ENCODE results near the gene RAD1. TPM values are rescaled to one million over a fixed set of nuclear protein-coding genes. Genes with fewer than 3 reads are reported as not detected.

Gene RAD1, protein sequence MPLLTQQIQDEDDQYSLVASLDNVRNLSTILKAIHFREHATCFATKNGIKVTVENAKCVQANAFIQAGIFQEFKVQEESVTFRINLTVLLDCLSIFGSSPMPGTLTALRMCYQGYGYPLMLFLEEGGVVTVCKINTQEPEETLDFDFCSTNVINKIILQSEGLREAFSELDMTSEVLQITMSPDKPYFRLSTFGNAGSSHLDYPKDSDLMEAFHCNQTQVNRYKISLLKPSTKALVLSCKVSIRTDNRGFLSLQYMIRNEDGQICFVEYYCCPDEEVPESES
- 27.9 and 32.9 TPM in 2 replicates for total RNA-seq

- intact Hi-C loops (cut with micrococcal nuclease) = loop anchor here (1.0 to 5.0 kb wide), 14 partner anchors 9 to 1961 kb away; partner anchors contain the start of genes AMACR, DNAJC21, NIPBL and SKP2
These were observed at the start of gene RAD1, which contains the start of gene BRIX1 for GRCh38 chr5:34915139-34915855. Gene RAD1 (minus strand): TSS chr5:34915504. CDS start chr5:34914892, 612 bp downstream. Gene BRIX1 (plus strand): TSS chr5:34915711. CDS start chr5:34915739, 28 bp downstream.

GRCh38 chr5:34959323-34959722 is 44.0 kb upstream of the RAD1 start:
- intact Hi-C loops (cut with micrococcal nuclease) = loop anchor here (2.0 kb wide), 2 partner anchors 45 to 967 kb away; partner anchors contain the start of genes BRIX1 and RAD1

GRCh38 chr5:34957857-34958690 is 42.8 kb upstream of the RAD1 start:
- intact Hi-C loops (cut with micrococcal nuclease) = loop anchor here (1.0 to 2.0 kb wide), 3 partner anchors 43 to 969 kb away; partner anchors contain the start of genes BRIX1 and RAD1

DNA sequence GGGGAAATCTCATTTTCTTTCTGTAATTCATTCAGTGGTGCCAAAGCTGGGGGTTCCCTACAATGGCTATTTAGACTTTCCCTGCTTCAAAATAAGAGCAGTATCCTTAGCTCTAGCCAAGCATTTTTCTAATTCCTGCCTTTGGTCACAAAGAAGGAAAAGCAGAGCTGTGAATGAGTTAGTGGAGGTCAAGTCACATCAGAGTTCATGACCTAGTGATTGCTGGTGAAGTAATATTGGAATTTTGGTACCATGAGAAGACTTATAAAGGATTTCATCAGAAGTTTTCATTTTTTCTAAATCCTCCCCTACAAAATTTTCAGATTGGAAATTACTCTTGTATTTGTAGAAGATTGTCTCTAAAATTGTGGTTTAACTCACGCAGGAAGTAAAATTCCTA is 42.0 kb upstream of the RAD1 start:
- intact Hi-C loops (cut with micrococcal nuclease) = no loop called here

GRCh38 chr5:34944460-34945047 is 29.2 kb upstream of the RAD1 start:
- intact Hi-C loops (cut with micrococcal nuclease) = no loop called here

GRCh38 chr5:34944044-34944443 is 28.7 kb upstream of the RAD1 start:
- intact Hi-C loops (cut with micrococcal nuclease) = no loop called here

DNA sequence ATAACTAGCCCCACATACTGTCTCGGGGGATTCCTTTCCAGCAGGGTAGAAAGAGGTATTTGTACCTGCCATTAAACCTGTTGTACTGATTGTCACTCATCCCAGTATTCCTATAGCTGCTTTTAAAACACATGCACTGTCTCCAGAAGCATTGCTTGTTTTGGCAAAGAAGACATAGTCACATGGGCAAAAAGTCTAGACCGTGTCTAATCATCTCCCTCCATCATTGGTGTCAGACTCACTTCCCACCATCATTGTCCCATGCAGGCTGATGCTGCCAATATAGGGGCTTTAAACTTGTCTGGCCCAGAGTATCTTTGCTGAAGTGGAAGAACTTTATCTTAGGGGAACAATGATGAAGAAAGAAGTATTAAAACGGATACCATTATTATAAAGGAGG is 26.6 kb upstream of the RAD1 start:
- intact Hi-C loops (cut with micrococcal nuclease) = no loop called here

- intact Hi-C loops (cut with micrococcal nuclease) = no loop called here
These were observed 17.6 kb upstream of the RAD1 start for GRCh38 chr5:34932947-34933346.

GRCh38 chr5:34930870-34931269 is 15.6 kb upstream of the RAD1 start:
- intact Hi-C loops (cut with micrococcal nuclease) = no loop called here

DNA sequence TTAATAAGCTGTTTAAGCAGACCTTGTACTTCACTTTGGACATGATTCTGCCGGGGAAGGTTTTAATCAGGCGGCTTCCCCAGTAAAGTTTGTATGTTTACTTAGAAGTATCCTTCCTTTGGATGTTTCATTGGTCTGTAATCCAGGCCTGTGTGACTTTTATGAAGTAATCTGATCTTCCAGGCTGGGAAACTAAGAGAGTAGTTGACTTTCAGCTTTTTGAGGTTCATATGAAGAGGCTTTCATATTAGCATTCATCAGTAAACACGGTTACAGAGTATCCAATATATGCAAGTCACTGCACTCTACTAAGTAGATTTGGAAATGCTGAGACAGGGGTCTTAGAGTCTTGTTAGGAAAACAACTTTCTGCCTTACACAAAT is 15.1 kb upstream of the RAD1 start:
- intact Hi-C loops (cut with micrococcal nuclease) = no loop called here

DNA sequence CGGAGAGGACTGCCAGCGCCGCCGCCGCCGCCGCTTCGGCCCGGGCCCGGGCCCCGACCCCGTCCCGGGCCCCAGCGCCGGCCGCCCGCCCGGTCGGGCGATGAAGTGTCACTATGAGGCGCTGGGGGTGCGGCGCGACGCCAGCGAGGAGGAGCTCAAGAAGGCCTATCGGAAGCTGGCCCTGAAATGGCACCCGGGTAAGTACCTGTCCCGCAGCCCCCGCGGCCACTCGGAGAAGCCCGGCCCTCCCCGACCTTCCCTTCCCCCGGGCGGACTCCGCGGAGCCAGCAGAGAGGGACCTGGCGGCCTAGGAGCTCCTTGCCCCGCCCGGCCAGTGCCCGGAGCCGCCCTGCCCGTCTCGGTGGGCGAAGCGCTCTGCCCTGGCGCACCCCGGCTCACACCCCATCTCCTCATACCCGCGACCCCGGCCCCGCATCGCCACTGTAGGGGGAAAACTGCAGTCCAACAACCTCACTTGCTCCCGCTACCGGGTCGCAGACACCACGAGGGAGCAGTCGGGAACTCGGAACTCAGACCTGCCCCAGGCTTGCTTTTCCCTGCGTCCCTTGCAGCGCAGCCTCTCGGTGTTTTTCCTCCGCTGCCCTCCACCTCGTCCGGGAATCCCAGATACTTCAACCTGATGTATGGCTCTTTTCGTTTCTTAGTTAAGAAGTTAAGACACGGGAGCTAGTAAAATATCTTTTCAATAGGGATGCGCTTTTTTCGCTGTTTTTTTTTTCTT is 14.6 kb upstream of the RAD1 start:
- intact Hi-C loops (cut with micrococcal nuclease) = loop anchor here (1.0 to 10.0 kb wide), 10 partner anchors 15 to 1490 kb away; partner anchors contain the start of genes AMACR, BRIX1, IL7R and RAD1

DNA sequence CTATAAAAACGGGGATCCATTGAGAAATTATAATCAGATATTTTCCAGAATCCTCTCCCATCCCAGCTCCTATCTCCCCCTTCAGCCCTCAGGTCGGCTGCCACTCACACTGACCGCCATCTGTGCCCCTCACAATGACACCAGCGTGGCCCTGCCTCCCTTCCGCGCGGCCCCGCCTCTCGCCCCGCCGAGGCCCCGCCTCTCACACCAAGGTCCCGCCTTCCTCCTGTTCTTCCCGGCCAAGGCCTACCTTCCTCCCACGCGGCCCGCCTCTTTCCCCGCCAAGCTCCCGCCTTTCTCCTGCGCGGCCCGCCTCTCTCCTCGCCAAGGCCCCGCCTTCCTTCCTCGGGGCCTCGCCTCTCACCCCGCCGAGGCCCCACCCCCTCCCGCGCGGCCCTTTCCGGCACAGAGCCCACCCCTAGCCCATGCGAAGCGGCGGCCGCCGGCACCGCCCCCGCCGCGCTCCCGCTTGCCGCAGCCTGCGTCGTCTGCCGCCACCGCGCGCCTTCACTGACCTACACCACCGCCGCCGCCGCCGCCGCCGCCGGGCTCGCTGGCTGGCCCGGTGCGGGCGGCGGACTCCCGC is 13.9 kb upstream of the RAD1 start, which contains the start of gene DNAJC21:
DNAJC21 (plus strand) TSS at position 426 of the 586 bp plus-strand sequence. CDS start 261 bp downstream, outside the sequence.
- intact Hi-C loops (cut with micrococcal nuclease) = loop anchor here (1.0 to 10.0 kb wide), 10 partner anchors 14 to 1489 kb away; partner anchors contain the start of genes AMACR, BRIX1, IL7R and RAD1

GRCh38 chr5:34928267-34928666 is 13.0 kb upstream of the RAD1 start:
- intact Hi-C loops (cut with micrococcal nuclease) = loop anchor here (5.0 to 10.0 kb wide), 2 partner anchors 929 to 977 kb away; partner anchors contain the start of gene IL7R

DNA sequence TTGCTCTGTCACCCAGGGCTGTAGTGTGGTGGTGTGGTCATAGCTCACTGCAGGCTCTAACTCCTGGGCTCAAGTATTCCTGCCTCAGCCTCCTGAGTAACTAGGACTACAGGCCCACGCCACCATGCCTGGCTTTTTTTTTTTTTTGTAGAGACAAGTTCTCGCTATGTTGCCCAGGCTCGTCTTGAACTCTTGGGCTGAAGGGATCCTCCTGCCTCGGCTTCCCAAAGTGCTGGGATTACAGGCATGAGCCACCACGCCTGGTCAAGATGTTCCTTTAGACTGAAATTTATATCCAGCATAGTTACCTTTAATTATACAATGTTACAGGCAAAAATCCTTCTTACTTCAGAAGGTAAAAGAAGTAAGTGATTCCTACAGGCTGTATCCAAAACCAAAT is 12.5 kb upstream of the RAD1 start:
- intact Hi-C loops (cut with micrococcal nuclease) = loop anchor here (5.0 to 10.0 kb wide), 2 partner anchors 930 to 977 kb away; partner anchors contain the start of gene IL7R

DNA sequence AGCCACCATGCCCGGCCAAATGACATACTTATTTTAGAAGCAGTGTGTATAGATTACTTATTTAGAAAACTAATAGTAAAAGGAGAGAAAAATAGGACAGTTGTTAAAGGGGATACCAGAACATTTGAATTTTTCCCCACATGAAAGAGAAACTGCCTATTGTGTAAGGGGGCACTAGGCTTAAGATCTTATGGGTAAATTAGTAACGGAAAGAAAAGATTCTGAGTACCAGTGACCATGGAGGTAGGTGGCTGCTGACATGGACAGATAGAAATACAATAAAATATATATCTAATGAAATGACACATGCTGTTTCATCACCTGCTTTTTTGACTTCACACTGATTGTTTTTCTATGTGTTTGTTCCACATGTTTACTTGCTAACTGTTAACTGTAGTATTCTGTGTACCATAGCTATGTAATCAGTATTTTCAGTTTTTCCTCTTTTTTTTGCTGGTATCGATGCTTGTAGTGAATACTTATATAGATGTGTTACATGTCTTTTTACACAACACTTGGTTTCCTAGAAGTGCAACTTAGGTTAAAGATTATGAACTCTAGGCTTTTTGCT is 11.1 kb upstream of the RAD1 start:
- intact Hi-C loops (cut with micrococcal nuclease) = loop anchor here (5.0 to 10.0 kb wide), 2 partner anchors 931 to 978 kb away; partner anchors contain the start of gene IL7R

GRCh38 chr5:34924462-34924765 is 9.1 kb upstream of the RAD1 start:
- intact Hi-C loops (cut with micrococcal nuclease) = loop anchor here (1.0 to 10.0 kb wide), 2 partner anchors 9 to 980 kb away; partner anchors contain the start of genes BRIX1 and RAD1

GRCh38 chr5:34923694-34924461 is 8.6 kb upstream of the RAD1 start:
- intact Hi-C loops (cut with micrococcal nuclease) = loop anchor here (1.0 to 10.0 kb wide), 2 partner anchors 9 to 981 kb away; partner anchors contain the start of genes BRIX1 and RAD1

GRCh38 chr5:34923256-34923655 is 8.0 kb upstream of the RAD1 start:
- intact Hi-C loops (cut with micrococcal nuclease) = loop anchor here (10.0 kb wide), 1 partner anchor 982 kb away; no protein-coding TSS in a partner anchor
